ENCODE data around the gene FERMT1. TPM values are rescaled to one million over a fixed set of nuclear protein-coding genes. Genes with fewer than 3 reads are reported as not detected.

Gene FERMT1
- total and polyA plus RNA-seq, 2 of the 4 experiments (the other 2 are of a cell fraction), result 1.8 to 2.3 TPM

GRCh38 chr20:6057139-6057538, 65.7 kb downstream of the FERMT1 start:
- intact Hi-C loops (cut with micrococcal nuclease), result no loop called here
- ATAC-seq (ENCODE audit: low read depth) (no peak), DNase-seq (no peak)
- dilution Hi-C loops (cut with HindIII; ENCODE audit: low sequenced_read_pairs, unreplicated experiment), result no loop called here
- Histone ChIP-seq H3K9me3 (ENCODE audit: control insufficient read depth, insufficient read depth, low read length) (no peaks in the 10 kb centered on the region), H3K56ac (ENCODE audit: extremely low read depth, insufficient read depth, low read length) (no peak overlapping the region), H4K20me1 (ENCODE audit: insufficient read depth, low read length) (no peaks in the 10 kb centered on the region), H3K23ac (ENCODE audit: low read depth, low read length) (no peak overlapping the region), H2BK5ac (ENCODE audit: low read depth, low read length, poor library complexity, severe bottlenecking) (no peak overlapping the region), H3K4me2 (ENCODE audit: low read depth, low read length) (no peak overlapping the region), H4K8ac (ENCODE audit: low read depth in 2 of 2, low read length in 2 of 2) (no peak overlapping the region), H2BK15ac (ENCODE audit: low read depth, low read length) (no peak overlapping the region), H3K27ac (ENCODE audit: insufficient read depth, low read length) (no peak overlapping the region), H3K18ac (ENCODE audit: low read depth, low read length) (no peak overlapping the region), H2BK120ac (ENCODE audit: low read depth, low read length) (no peak overlapping the region), H3K14ac (replicated peaks; ENCODE audit: low read depth, low read length) (no peak overlapping the region), H3K4ac (ENCODE audit: low read depth, low read length) (no peak overlapping the region), H4K91ac (ENCODE audit: insufficient read depth, low read depth, low read length) (no peak overlapping the region), H2BK20ac (ENCODE audit: low read depth, low read length) (no peak overlapping the region), H3K4me1 (ENCODE audit: control insufficient read depth, insufficient read depth, low read length) (no peaks in the 10 kb centered on the region; the same call in 1 of the 2 replicates), H4K5ac (ENCODE audit: low read depth, low read length) (no peak overlapping the region), H2AFZ (replicated peaks; ENCODE audit: low read length, poor library complexity) (no peak overlapping the region), H3K27me3 (ENCODE audit: control insufficient read depth, insufficient read depth, low read length) (peaks cover 18% of the 10 kb centered on the region), H3K4me3 (ENCODE audit: insufficient read depth, low read depth, low read length) (no peak overlapping the region), H3K9me1 (ENCODE audit: insufficient read depth, low read length) (no peaks in the 10 kb centered on the region), H2AK9ac (replicated peaks; ENCODE audit: low read depth, low read length, poor library complexity) (no peak overlapping the region), H3K9ac (ENCODE audit: low read depth, low read length) (no peak overlapping the region), H3K36me3 (ENCODE audit: control insufficient read depth, insufficient read depth, low read length) (no peaks in the 10 kb centered on the region), H2AK5ac (ENCODE audit: low read depth, low read length) (no peak overlapping the region), H3K79me1 (ENCODE audit: low read depth in 1 of 2, low read length in 2 of 2) (no peaks in the 10 kb centered on the region)
- in situ Hi-C loops (cut with MboI; ENCODE audit: low sequenced_read_pairs), result no loop called here
- no CpG with 5 or more reads among the region's 2 CpGs for WGBS, 2 experiments (ENCODE audit: extremely low coverage in 2 of 2, insufficient read length in 1 of 2)
- ChIA-PET POLR2A (ENCODE audit: unreplicated experiment) (no interaction called here), CTCF (no interaction called here)
- BruUV-seq (replicated peaks), result no TSS peak
- no peak for TF ChIP-seq ELK1 (IDR thresholded peaks at IDR 0.05; ENCODE audit: borderline replicate concordance, low read depth, low read length)
- TF ChIP-seq USF2 (IDR thresholded peaks at IDR 0.05; ENCODE audit: low read depth, low read length), result no peak
- TF ChIP-seq SMC3 (IDR thresholded peaks at IDR 0.05; ENCODE audit: low read depth, low read length), result no peak
- no peak for TF ChIP-seq MAFK (IDR thresholded peaks at IDR 0.05; ENCODE audit: low read depth, low read length)
